ENCODE data around the gene CD74.
A peak's percentile ranks its signal among the peaks of the same experiment; 100 is the strongest.
"Not testable (repeated sequence)": the region's sequence is repeated elsewhere in the genome, so short reads cannot be mapped to it uniquely, and the experiment has no call there.

CD74 gene

GRCh38 chr5:150428978-150429377 is 16.3 kb upstream of the CD74 start:
- no peak overlapping the region for H3K4me3 ChIP-seq
- TF ChIP-seq Cebpa-rat (IDR thresholded peaks at IDR 0.05) = no peak
- H3K9me3 ChIP-seq = no peaks in the 10 kb centered on the region
- no peaks in the 10 kb centered on the region for H3K27me3 ChIP-seq
- peaks cover 42% of the 10 kb centered on the region for H3K4me1 ChIP-seq
- H3K4me2 ChIP-seq = no peak overlapping the region
- H3K27ac ChIP-seq = no peak overlapping the region
- H4K20me1 ChIP-seq = no peaks in the 10 kb centered on the region
- H3K9ac ChIP-seq = no peak overlapping the region
- no peaks in the 10 kb centered on the region for H3K36me3 ChIP-seq

GRCh38 chr5:150428106-150428876 is 15.6 kb upstream of the CD74 start:
- Histone ChIP-seq H3K4me2 (no peak overlapping the region), H3K27ac (no peak overlapping the region), H3K4me3 (no peak overlapping the region), H4K20me1 (no peaks in the 10 kb centered on the region), H3K9ac (no peak overlapping the region), H3K36me3 (no peaks in the 10 kb centered on the region), H3K4me1 (peaks cover 39% of the 10 kb centered on the region), H3K9me3 (no peaks in the 10 kb centered on the region), H3K27me3 (no peaks in the 10 kb centered on the region)
- TF ChIP-seq Cebpa-rat (IDR thresholded peaks at IDR 0.05) = no peak

- H3K27me3 ChIP-seq, H3K9ac ChIP-seq, H3K4me3 ChIP-seq, H3K27ac ChIP-seq, H3K4me2 ChIP-seq, H4K20me1 ChIP-seq, H3K9me3 ChIP-seq, H3K36me3 ChIP-seq: not testable (repeated sequence)
- peaks cover 17% of the 10 kb centered on the region for H3K4me1 ChIP-seq
These were observed 13.5 kb upstream of the CD74 start for GRCh38 chr5:150426165-150426564.

- Histone ChIP-seq H3K4me3 (no peak overlapping the region), H3K4me2 (no peak overlapping the region), H3K36me3 (no peaks in the 10 kb centered on the region), H4K20me1 (no peaks in the 10 kb centered on the region), H3K9ac (no peak overlapping the region), H3K27me3 (no peaks in the 10 kb centered on the region), H3K27ac (no peak overlapping the region), H3K9me3 (no peaks in the 10 kb centered on the region), H3K4me1 (peaks cover 26% of the 10 kb centered on the region)
- peak; percentile 68; the same call in 1 of the 2 replicates for TF ChIP-seq Cebpa-rat (IDR thresholded peaks at IDR 0.05)
These were observed 10.0 kb upstream of the CD74 start for GRCh38 chr5:150422758-150423157.

GRCh38 chr5:150422075-150422474 is 9.4 kb upstream of the CD74 start:
- Histone ChIP-seq H3K4me2 (no peak overlapping the region), H3K4me3 (no peak overlapping the region), H3K36me3 (no peaks in the 10 kb centered on the region), H3K9me3 (no peaks in the 10 kb centered on the region), H3K9ac (no peak overlapping the region), H4K20me1 (no peaks in the 10 kb centered on the region), H3K27ac (no peak overlapping the region), H3K4me1 (peaks cover 30% of the 10 kb centered on the region), H3K27me3 (no peaks in the 10 kb centered on the region)
- no peak for TF ChIP-seq Cebpa-rat (IDR thresholded peaks at IDR 0.05)

- H3K9ac ChIP-seq = 0 out of 2 replicates have a peak overlapping the region, but pooled peaks have one; percentile 1
- H3K4me3 ChIP-seq = no peak overlapping the region
- H3K4me1 ChIP-seq = peaks cover 38% of the 10 kb centered on the region
- H3K27me3 ChIP-seq = no peaks in the 10 kb centered on the region
- TF ChIP-seq Cebpa-rat (IDR thresholded peaks at IDR 0.05) = no peak
- peak overlapping the region; percentile 48 for H3K4me2 ChIP-seq
- H3K27ac ChIP-seq = no peak overlapping the region
- H4K20me1 ChIP-seq = no peaks in the 10 kb centered on the region
- H3K9me3 ChIP-seq = no peaks in the 10 kb centered on the region
- no peaks in the 10 kb centered on the region for H3K36me3 ChIP-seq
These were observed 7.0 kb upstream of the CD74 start for GRCh38 chr5:150419630-150420270.

GRCh38 chr5:150413902-150414790 is 1.4 kb upstream of the CD74 start:
- not testable (repeated sequence) for H3K27me3 ChIP-seq, H3K9me3 ChIP-seq
- Histone ChIP-seq H3K4me2 (peak overlapping the region; percentile 90), H3K4me1 (peaks cover 45% of the 10 kb centered on the region), H3K27ac (peak overlapping the region; percentile 99), H3K36me3 (peaks cover 13% of the 10 kb centered on the region), H3K9ac (peak overlapping the region; percentile 96), H3K4me3 (peak overlapping the region; percentile 88; the same call in 1 of the 2 replicates), H4K20me1 (peaks cover 23% of the 10 kb centered on the region)

GRCh38 chr5:150413176-150413901 is 629 bp upstream of the CD74 start:
- H3K9me3 ChIP-seq = no peaks in the 10 kb centered on the region
- H3K36me3 ChIP-seq = peaks cover 21% of the 10 kb centered on the region
- H3K27ac ChIP-seq = peak overlapping the region; percentile 99
- no peak for TF ChIP-seq Cebpa-rat (IDR thresholded peaks at IDR 0.05)
- peak overlapping the region; percentile 90 for H3K4me2 ChIP-seq
- H3K27me3 ChIP-seq = no peaks in the 10 kb centered on the region
- H4K20me1 ChIP-seq = peaks cover 31% of the 10 kb centered on the region
- peak overlapping the region; percentile 96 for H3K9ac ChIP-seq
- H3K4me3 ChIP-seq = peak overlapping the region; percentile 88
- H3K4me1 ChIP-seq = peaks cover 50% of the 10 kb centered on the region

- H3K36me3 ChIP-seq = peaks cover 40% of the 10 kb centered on the region
- H3K9ac ChIP-seq = peak overlapping the region; percentile 96
- H4K20me1 ChIP-seq = peaks cover 51% of the 10 kb centered on the region
- no peaks in the 10 kb centered on the region for H3K27me3 ChIP-seq
- no peak for TF ChIP-seq Cebpa-rat (IDR thresholded peaks at IDR 0.05)
- H3K4me1 ChIP-seq = peaks cover 60% of the 10 kb centered on the region
- peak overlapping the region; percentile 90 for H3K4me2 ChIP-seq
- peak overlapping the region; percentile 88 for H3K4me3 ChIP-seq
- peak overlapping the region; percentile 99 for H3K27ac ChIP-seq
- no peaks in the 10 kb centered on the region for H3K9me3 ChIP-seq
These were observed 1.3 kb downstream of the CD74 start for GRCh38 chr5:150411245-150411979.
